HepG2 (cell line): ENCODE measurements around the gene BTBD7. TPM values are rescaled to one million over a fixed set of nuclear protein-coding genes. Genes with fewer than 3 reads are reported as not detected.

ENCODE experiments used
- KDM4B ChIP-seq: sonication (generic); formaldehyde crosslinking; IDR thresholded peaks from 2 replicates; pipeline ENCODE4 v1.4.0; 2020; ENCODE audit warnings: missing genetic modification reagents
- POGZ ChIP-seq: sonication (generic); formaldehyde crosslinking; IDR thresholded peaks from 2 replicates; pipeline ENCODE4 v1.4.0; 2020; ENCODE audit warnings: mild to moderate bottlenecking, missing genetic modification reagents
- polyA plus RNA-seq, 8 experiments: library from polyadenylated mRNA; depleted of rRNA in 3 of 8; stranded (reverse) in 7 of 8; unstranded in 1 of 8; fragments of >200 nt; fragmentation: Illumina TruSeq in 4 of 8; extraction: Trizol in 4 of 8; gene quantifications; 2 replicates each; pipeline versions ENCODE4 v1.2.1 to v1.2.3, GENCODE V29; 2011 to 2016; ENCODE audit warnings: low read depth in 4 of 8, missing spikeins in 1 of 8, mixed read lengths in 1 of 8; ENCODE audit not compliant: insufficient read depth in 1 of 8
- total RNA-seq, 5 experiments: library from RNA; depleted of rRNA; stranded (reverse); fragments of >200 nt; fragmentation: Illumina TruSeq; extraction: Trizol; gene quantifications; 2 replicates each; pipeline ENCODE4 v1.2.3, GENCODE V29; 2016; ENCODE audit warnings: low read depth in 1 of 5
- TF ChIP-seq, protein P1 (sequence below): sonication (generic); formaldehyde crosslinking; IDR thresholded peaks from 2 replicates; pipeline ENCODE4 v1.4.0; 2020; ENCODE audit warnings: mild to moderate bottlenecking, missing genetic modification reagents

Gene BTBD7
- total and polyA plus RNA-seq, 2 of the 13 experiments (the other 11 are each of a cell fraction or from before 2014, with no cell fraction given): 11.6 to 15.2 TPM

GRCh38 chr14:93323600-93324174, 9.1 kb downstream of the BTBD7 start (continued):
- TF ChIP-seq, protein P1, sequence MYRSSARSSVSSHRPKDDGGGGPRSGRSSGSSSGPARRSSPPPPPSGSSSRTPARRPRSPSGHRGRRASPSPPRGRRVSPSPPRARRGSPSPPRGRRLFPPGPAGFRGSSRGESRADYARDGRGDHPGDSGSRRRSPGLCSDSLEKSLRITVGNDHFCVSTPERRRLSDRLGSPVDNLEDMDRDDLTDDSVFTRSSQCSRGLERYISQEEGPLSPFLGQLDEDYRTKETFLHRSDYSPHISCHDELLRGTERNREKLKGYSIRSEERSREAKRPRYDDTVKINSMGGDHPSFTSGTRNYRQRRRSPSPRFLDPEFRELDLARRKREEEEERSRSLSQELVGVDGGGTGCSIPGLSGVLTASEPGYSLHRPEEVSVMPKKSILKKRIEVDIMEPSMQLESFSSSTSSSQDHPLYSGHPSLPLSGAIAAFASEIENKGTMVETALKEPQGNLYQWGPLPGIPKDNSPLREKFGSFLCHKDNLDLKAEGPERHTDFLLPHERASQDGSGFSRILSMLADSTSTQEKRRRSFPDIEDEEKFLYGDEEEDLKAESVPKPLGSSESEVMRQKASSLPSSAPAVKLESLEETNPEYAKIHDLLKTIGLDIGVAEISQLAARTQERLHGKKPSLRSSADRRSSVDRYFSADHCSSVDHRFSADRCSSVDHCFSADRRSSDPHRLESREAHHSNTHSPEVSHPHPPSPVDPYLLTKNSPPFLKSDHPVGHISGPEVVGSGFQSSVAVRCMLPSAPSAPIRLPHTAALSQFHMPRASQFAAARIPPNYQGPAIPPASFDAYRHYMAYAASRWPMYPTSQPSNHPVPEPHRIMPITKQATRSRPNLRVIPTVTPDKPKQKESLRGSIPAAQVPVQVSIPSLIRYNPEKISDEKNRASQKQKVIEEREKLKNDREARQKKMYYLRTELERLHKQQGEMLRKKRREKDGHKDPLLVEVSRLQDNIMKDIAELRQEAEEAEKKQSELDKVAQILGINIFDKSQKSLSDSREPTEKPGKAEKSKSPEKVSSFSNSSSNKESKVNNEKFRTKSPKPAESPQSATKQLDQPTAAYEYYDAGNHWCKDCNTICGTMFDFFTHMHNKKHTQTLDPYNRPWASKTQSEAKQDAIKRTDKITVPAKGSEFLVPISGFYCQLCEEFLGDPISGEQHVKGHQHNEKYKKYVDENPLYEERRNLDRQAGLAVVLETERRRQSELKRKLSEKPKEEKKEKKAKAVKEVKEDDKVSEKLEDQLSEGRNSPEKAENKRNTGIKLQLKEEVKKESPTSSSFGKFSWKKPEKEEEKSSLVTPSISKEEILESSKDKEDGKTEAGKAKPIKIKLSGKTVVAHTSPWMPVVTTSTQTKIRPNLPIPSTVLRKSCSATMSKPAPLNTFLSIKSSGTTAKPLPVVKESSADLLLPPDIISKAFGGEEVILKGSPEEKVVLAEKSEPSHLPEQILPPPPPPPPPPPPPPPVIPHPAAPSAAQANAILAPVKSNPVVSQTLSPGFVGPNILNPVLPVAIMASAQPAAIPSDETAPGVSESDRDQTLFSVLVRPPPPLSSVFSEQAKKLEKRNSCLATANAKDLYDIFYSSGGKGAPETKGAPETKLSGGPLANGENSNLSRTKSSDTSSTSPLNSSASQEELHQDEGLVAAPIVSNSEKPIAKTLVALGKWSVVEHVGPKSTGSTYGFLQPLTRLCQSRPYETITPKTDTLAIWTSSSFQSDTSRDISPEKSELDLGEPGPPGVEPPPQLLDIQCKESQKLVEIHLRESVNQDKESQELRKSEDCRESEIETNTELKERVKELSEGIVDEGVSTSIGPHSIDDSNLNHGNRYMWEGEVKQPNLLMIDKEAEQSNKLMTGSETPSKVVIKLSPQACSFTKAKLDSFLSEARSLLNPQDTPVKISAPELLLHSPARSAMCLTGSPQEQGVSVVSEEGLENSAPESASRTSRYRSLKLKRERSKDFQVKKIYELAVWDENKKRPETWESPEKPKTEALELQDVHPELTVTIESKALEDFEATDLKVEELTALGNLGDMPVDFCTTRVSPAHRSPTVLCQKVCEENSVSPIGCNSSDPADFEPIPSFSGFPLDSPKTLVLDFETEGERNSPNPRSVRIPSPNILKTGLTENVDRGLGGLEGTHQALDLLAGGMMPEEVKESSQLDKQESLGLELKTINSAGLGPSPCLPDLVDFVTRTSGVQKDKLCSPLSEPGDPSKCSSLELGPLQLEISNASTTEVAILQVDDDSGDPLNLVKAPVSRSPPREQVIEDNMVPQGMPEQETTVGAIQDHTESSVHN (CRISPR knock-in tag): no peak
- TF ChIP-seq POGZ (CRISPR knock-in tag) (no peak), KDM4B (no peak)
